Activated B cell treated with CpG ODN at 0.5 μM for 24 hours (primary cell): ENCODE data around the gene APBA1. TPM values are rescaled to one million over a fixed set of nuclear protein-coding genes. Genes with fewer than 3 reads are reported as not detected.

ENCODE experiments used
- ATAC-seq: fragments of 200-7000 bp; cut with Tn5 transposase; one replicate; pipeline ENCODE4 v1.10.0; 2021; ENCODE audit warnings: low read depth, mild to moderate bottlenecking, moderate library complexity
- CTCF ChIA-PET: fragments of 350-600 bp; sonication (Branson Sonifier 250); formaldehyde crosslinking; loops from one replicate; lab custom pipeline; 2021; ENCODE audit warnings: antibody characterized with exemption; lab: Charles Lee
- POLR2A ChIA-PET: fragments of 350-600 bp; sonication (Branson Sonifier 250); formaldehyde crosslinking; loops from one replicate; lab custom pipeline; 2021; ENCODE audit warnings: antibody characterized with exemption; lab: Charles Lee
- DNase-seq: peaks from one replicate; pipeline ENCODE4 v3.0.0; 2022
- H3K27ac Mint-ChIP-seq: one replicate; pipeline ENCODE4 v1.8.0; 2020; ENCODE audit warnings: mixed read lengths
- H3K27me3 Mint-ChIP-seq: one replicate; pipeline ENCODE4 v1.8.0; 2021; ENCODE audit warnings: mixed read lengths
- H3K36me3 Mint-ChIP-seq: one replicate; pipeline ENCODE4 v1.8.0; 2021; ENCODE audit warnings: low read depth, mixed read lengths
- H3K4me1 Mint-ChIP-seq: one replicate; pipeline ENCODE4 v1.8.0; 2021; ENCODE audit warnings: mixed read lengths
- H3K4me3 Mint-ChIP-seq: one replicate; pipeline ENCODE4 v1.8.0; 2020; ENCODE audit warnings: mild to moderate bottlenecking, mixed read lengths
- H3K9me3 Mint-ChIP-seq: one replicate; pipeline ENCODE4 v1.8.0; 2020; ENCODE audit warnings: mixed read lengths
- intact Hi-C: fragments of 100-400 bp; cut with micrococcal nuclease; formaldehyde crosslinking; loops from one replicate; pipeline ENCODE4 v1.15.1; 2024
- total RNA-seq: library from RNA; stranded (reverse); gene quantifications from 2 replicates; pipeline ENCODE4 v1.2.3, GENCODE V29; 2022
- TF ChIP-seq, protein P1 (sequence below): fragments of 200-600 bp; IDR thresholded peaks from one replicate; pipeline ENCODE4 v1.8.0; 2022; ENCODE audit warnings: antibody characterized with exemption, mild to moderate bottlenecking

The APBA1 gene
- total RNA-seq, 1 donor from 2014 or later, result not detected

DNA sequence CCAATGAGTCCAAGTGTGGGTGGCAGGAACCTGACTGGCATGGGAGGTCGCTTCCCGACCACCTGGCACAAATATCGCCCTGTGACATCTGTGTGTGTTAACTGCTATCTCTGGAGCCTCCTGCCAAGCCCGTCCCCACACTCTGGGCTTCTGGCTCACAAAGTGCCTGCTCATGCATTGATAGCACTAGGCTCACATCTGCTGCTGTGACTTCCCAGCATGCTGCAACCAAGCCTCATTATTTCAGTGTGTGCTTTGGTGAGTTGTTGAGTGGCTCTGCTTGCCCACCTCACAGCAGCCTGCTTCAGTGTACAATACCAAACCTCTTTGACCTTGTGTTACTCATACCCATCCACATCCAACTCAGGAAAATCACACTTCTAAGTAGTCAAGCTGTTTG, 139.8 kb downstream of the APBA1 start:
- POLR2A ChIA-PET, result no interaction called here
- H3K4me1 Mint-ChIP-seq, result no peaks in the 10 kb centered on the region
- peaks cover 3% of the 10 kb centered on the region for H3K27me3 Mint-ChIP-seq
- H3K9me3 Mint-ChIP-seq, result peaks cover 5% of the 10 kb centered on the region
- TF ChIP-seq, protein P1, sequence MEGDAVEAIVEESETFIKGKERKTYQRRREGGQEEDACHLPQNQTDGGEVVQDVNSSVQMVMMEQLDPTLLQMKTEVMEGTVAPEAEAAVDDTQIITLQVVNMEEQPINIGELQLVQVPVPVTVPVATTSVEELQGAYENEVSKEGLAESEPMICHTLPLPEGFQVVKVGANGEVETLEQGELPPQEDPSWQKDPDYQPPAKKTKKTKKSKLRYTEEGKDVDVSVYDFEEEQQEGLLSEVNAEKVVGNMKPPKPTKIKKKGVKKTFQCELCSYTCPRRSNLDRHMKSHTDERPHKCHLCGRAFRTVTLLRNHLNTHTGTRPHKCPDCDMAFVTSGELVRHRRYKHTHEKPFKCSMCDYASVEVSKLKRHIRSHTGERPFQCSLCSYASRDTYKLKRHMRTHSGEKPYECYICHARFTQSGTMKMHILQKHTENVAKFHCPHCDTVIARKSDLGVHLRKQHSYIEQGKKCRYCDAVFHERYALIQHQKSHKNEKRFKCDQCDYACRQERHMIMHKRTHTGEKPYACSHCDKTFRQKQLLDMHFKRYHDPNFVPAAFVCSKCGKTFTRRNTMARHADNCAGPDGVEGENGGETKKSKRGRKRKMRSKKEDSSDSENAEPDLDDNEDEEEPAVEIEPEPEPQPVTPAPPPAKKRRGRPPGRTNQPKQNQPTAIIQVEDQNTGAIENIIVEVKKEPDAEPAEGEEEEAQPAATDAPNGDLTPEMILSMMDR, result no peak
- H3K27ac Mint-ChIP-seq, result no peak overlapping the region
- no peak for DNase-seq
- intact Hi-C loops, result no loop called here
- CTCF ChIA-PET, result no interaction called here
- no peak overlapping the region for H3K4me3 Mint-ChIP-seq
- ATAC-seq, result no peak
- H3K36me3 Mint-ChIP-seq, result no peaks in the 10 kb centered on the region

DNA sequence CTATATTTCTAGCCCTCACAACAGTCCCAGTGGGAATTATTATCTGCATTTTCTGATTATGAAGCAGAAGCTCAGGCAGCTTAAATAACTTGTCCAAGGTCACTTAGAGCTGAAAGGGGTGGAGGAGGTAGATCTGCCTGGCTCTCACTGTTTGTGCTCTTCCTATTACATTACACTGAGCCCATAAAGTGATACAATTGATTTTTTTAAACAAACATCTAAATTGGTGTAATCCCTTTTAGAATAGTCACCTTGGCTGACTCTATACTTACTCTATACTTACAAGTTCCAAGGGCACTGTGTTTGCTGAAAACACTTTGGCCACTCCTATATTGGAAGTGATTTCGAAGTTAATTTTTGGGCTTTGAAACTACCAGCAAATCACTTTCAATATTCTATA, 144.7 kb downstream of the APBA1 start:
- Mint-ChIP-seq H3K9me3 (peaks cover 14% of the 10 kb centered on the region), H3K4me1 (no peaks in the 10 kb centered on the region), H3K27me3 (peaks cover 4% of the 10 kb centered on the region), H3K27ac (no peak overlapping the region), H3K4me3 (no peak overlapping the region), H3K36me3 (no peaks in the 10 kb centered on the region)
- CTCF ChIA-PET, result no interaction called here
- DNase-seq, result no peak
- intact Hi-C loops, result no loop called here
- TF ChIP-seq, protein P1, result no peak
- POLR2A ChIA-PET, result no interaction called here
- ATAC-seq, result no peak

- POLR2A ChIA-PET, result no interaction called here
- peaks cover 4% of the 10 kb centered on the region for H3K27me3 Mint-ChIP-seq
Observed at GRCh38 chr9:69526699-69527098, 145.5 kb downstream of the APBA1 start.

DNA sequence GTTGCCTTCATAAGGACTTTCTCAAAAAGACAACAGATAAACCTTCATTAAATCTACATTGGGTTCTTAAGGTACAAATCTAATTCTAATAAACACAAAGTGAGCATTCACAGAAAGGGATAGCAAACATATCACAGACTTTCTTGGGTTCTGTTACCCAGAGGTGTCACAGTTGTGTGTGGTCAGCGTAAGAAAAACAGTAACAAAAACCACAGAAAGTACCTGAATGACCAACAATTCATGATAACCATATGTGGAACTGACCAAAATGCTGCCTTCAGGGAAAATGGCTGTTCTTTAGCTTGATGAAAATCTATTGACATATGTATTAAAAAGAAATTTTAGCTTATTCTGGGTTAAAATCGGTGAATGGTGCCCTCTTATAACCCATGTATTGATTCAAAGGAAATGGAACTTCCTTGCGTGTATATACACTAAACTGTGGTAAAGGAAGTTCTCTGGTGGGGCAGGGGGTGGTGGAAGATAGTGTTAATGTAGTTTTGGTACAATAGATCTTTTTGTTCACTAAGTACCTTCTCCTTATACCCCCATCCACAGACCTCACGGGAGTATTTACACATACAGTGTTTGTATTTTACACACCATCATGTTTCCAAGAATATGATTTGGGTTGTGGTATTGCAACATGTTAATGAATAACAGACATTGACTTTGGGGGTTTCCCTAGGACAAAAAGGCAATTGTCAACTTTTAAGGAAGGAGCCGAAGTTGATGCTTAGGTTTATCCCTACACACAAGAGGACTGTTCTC, 152.5 kb downstream of the APBA1 start:
- H3K36me3 Mint-ChIP-seq, result no peaks in the 10 kb centered on the region
- peaks cover 8% of the 10 kb centered on the region for H3K27me3 Mint-ChIP-seq
- POLR2A ChIA-PET, result no interaction called here
- no peak overlapping the region for H3K4me3 Mint-ChIP-seq
- peaks cover 6% of the 10 kb centered on the region for H3K9me3 Mint-ChIP-seq
- CTCF ChIA-PET, result no interaction called here
- DNase-seq (no peak), ATAC-seq (no peak)
- no peaks in the 10 kb centered on the region for H3K4me1 Mint-ChIP-seq
- H3K27ac Mint-ChIP-seq, result no peak overlapping the region
- TF ChIP-seq, protein P1, result no peak
- intact Hi-C loops, result no loop called here

More at GRCh38 chr9:69526699-69527098, 145.5 kb downstream of the APBA1 start:
- TF ChIP-seq, protein P1, result no peak
- intact Hi-C loops, result no loop called here
- Mint-ChIP-seq H3K27ac (no peak overlapping the region), H3K9me3 (peaks cover 14% of the 10 kb centered on the region), H3K4me1 (no peaks in the 10 kb centered on the region), H3K4me3 (no peak overlapping the region), H3K36me3 (no peaks in the 10 kb centered on the region)
- CTCF ChIA-PET, result no interaction called here
- DNase-seq (no peak), ATAC-seq (no peak)

DNA sequence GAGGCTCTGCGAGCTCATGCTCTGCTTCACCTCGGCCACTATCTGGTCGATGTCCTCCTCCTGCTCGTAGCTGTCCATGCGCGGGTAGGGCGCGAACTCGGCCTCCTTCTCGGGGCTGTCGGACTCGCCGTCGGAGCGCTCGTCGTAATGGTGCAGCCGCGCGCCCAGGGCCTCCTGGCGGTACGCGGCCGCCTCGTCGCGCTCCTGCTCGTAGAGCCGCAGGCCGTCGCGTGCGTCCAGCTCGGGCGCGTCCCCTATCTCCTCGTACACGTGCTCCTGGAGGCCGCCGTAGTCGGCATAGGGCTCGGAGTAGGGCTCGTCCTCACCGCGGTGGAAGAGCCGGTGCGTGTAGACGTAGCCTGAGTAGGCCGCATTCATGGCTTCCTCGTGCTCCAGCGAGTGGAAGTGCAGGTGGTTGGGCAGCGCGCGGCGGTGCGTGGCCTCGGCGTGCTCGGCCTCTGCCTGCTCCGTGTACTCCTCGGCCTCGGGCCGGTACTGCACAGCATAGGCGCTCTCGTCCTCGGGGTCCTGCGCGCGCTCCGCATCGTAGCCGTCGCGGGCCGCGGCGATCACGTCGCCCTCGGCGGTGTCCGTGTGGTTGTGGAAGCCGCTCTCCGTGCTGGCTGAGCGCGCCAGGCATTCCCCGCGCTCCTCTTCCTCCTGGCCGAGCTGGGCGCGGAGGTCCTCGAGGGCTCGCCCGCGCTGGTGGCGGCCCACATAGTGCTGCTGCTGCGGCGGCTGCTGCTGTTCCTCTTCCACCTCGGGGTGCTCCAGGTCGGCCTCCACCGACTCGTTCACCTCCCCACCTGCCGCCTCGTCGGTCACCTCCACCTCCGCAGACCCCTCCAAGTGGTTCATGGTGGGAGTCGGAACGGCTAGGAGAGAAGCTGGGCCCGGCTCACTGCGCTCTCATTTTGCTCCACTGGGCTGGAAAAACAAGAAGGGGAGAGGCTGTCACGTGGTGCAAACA, 155.5 kb downstream of the APBA1 start:
- TF ChIP-seq, protein P1, result no peak

More for the DNA sequence above, 155.5 kb downstream of the APBA1 start:
- intact Hi-C loops, result no loop called here
- ATAC-seq (no peak), DNase-seq (no peak)
- H3K36me3 Mint-ChIP-seq, result no peaks in the 10 kb centered on the region
- no peaks in the 10 kb centered on the region for H3K4me1 Mint-ChIP-seq
- no peaks in the 10 kb centered on the region for H3K9me3 Mint-ChIP-seq
- H3K27ac Mint-ChIP-seq, result no peak overlapping the region
- CTCF ChIA-PET, result interaction anchor here (0.5 kb wide), 1 partner anchor 16 kb away, joined by 3 read pairs; no protein-coding TSS in a partner anchor
- H3K27me3 Mint-ChIP-seq, result peaks cover 4% of the 10 kb centered on the region
- POLR2A ChIA-PET, result no interaction called here
- no peak overlapping the region for H3K4me3 Mint-ChIP-seq
